ENCODE results near the gene COX6B1.
"Not testable (repeated sequence)": the region's sequence is repeated elsewhere in the genome, so short reads cannot be mapped to it uniquely, and the experiment has no call there.

COX6B1 gene

GRCh38 chr19:35636651-35637050, 11.5 kb upstream of the COX6B1 start:
- FAIRE-seq: no peak

GRCh38 chr19:35637165-35637564, 11.0 kb upstream of the COX6B1 start:
- no peak for FAIRE-seq

- no peak for FAIRE-seq
Observed at GRCh38 chr19:35639321-35639639, 8.8 kb upstream of the COX6B1 start.

- FAIRE-seq: no peak
Observed at GRCh38 chr19:35639863-35640262, 8.3 kb upstream of the COX6B1 start.

- FAIRE-seq: no peak
Observed at GRCh38 chr19:35641515-35642151, 6.5 kb upstream of the COX6B1 start, which contains the start of gene ETV2. ETV2 (plus strand) TSS chr19:35641745; CDS start chr19:35642461, 716 bp downstream.

GRCh38 chr19:35642312-35642711, 5.8 kb upstream of the COX6B1 start:
- FAIRE-seq: no peak

- no peak for FAIRE-seq
Observed at GRCh38 chr19:35642798-35643254, 5.3 kb upstream of the COX6B1 start.

GRCh38 chr19:35643255-35644205, 4.6 kb upstream of the COX6B1 start:
- no peak for FAIRE-seq

- FAIRE-seq: no peak
Observed at GRCh38 chr19:35644206-35644986, 3.7 kb upstream of the COX6B1 start.

GRCh38 chr19:35644987-35645679, 3.0 kb upstream of the COX6B1 start:
- FAIRE-seq: no peak

- FAIRE-seq: no peak
Observed at GRCh38 chr19:35645680-35646511, 2.2 kb upstream of the COX6B1 start.

- FAIRE-seq: no peak
Observed at GRCh38 chr19:35650581-35650980, 2.5 kb downstream of the COX6B1 start.

GRCh38 chr19:35654828-35655227, 6.7 kb downstream of the COX6B1 start:
- not testable (repeated sequence) for FAIRE-seq

GRCh38 chr19:35655600-35655999, 7.5 kb downstream of the COX6B1 start:
- no peak for FAIRE-seq

- no peak for FAIRE-seq
Observed at GRCh38 chr19:35656700-35657099, 8.6 kb downstream of the COX6B1 start.

GRCh38 chr19:35657904-35658700, 10.0 kb downstream of the COX6B1 start:
- FAIRE-seq: no peak

- FAIRE-seq: no peak
Observed at GRCh38 chr19:35661995-35662340, 13.8 kb downstream of the COX6B1 start.

GRCh38 chr19:35663981-35664380, 15.9 kb downstream of the COX6B1 start:
- no peak for FAIRE-seq

GRCh38 chr19:35665157-35665556, 17.0 kb downstream of the COX6B1 start:
- FAIRE-seq: no peak

GRCh38 chr19:35665604-35666003, 17.5 kb downstream of the COX6B1 start:
- no peak for FAIRE-seq

Data from islet of Langerhans (tissue), 1 donor.